ENCODE results near the gene BCAS2.

DNA sequence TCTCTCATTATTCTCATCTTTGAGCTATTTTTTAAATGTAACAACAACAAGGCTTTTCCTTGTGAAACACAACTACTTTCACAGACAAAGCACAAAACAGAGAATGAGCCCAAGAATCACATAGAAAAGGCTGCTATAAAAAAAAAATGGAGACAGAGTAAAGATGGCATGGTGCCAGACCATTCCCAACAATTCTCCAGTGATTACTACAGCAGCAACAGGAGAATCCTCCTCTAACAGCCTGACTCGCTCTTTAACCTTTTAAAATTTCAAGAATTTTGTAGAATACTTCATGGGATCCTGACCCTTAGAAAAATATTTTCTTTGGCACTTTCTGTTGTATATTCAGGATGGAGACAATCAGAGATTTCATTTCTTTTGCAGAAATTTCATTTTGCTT, 3.8 kb upstream of the BCAS2 start:
- TF ChIP-seq, protein P1, sequence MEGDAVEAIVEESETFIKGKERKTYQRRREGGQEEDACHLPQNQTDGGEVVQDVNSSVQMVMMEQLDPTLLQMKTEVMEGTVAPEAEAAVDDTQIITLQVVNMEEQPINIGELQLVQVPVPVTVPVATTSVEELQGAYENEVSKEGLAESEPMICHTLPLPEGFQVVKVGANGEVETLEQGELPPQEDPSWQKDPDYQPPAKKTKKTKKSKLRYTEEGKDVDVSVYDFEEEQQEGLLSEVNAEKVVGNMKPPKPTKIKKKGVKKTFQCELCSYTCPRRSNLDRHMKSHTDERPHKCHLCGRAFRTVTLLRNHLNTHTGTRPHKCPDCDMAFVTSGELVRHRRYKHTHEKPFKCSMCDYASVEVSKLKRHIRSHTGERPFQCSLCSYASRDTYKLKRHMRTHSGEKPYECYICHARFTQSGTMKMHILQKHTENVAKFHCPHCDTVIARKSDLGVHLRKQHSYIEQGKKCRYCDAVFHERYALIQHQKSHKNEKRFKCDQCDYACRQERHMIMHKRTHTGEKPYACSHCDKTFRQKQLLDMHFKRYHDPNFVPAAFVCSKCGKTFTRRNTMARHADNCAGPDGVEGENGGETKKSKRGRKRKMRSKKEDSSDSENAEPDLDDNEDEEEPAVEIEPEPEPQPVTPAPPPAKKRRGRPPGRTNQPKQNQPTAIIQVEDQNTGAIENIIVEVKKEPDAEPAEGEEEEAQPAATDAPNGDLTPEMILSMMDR (IDR thresholded peaks at IDR 0.05; ENCODE audit: low read depth, low read length): no peak
- no peak for TF ChIP-seq POLR2A (IDR thresholded peaks at IDR 0.05; ENCODE audit: extremely low read depth, insufficient read length)

All from NB4 (cell line).